ENCODE measurements around the gene BTBD7.

GRCh38 chr14:93276031-93276716, 56.7 kb downstream of the BTBD7 start:
- TF ChIP-seq POLR2A (IDR thresholded peaks at IDR 0.05), result no peak
- TF ChIP-seq, protein P1, sequence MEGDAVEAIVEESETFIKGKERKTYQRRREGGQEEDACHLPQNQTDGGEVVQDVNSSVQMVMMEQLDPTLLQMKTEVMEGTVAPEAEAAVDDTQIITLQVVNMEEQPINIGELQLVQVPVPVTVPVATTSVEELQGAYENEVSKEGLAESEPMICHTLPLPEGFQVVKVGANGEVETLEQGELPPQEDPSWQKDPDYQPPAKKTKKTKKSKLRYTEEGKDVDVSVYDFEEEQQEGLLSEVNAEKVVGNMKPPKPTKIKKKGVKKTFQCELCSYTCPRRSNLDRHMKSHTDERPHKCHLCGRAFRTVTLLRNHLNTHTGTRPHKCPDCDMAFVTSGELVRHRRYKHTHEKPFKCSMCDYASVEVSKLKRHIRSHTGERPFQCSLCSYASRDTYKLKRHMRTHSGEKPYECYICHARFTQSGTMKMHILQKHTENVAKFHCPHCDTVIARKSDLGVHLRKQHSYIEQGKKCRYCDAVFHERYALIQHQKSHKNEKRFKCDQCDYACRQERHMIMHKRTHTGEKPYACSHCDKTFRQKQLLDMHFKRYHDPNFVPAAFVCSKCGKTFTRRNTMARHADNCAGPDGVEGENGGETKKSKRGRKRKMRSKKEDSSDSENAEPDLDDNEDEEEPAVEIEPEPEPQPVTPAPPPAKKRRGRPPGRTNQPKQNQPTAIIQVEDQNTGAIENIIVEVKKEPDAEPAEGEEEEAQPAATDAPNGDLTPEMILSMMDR (IDR thresholded peaks at IDR 0.05), result no peak
- no peak for TF ChIP-seq EP300 (IDR thresholded peaks at IDR 0.05)

Measured in ovary (tissue), 3 donors.